Left renal cortex interstitium (tissue), 4 donors: ENCODE data around the gene RAB31. TPM values are rescaled to one million over a fixed set of nuclear protein-coding genes. Genes with fewer than 3 reads are reported as not detected.
"Not testable (repeated sequence)": the region's sequence is repeated elsewhere in the genome, so short reads cannot be mapped to it uniquely, and the experiment has no call there.

ENCODE experiments used
- DNase-seq, 4 donors: peaks; one replicate each; pipeline ENCODE4 v3.0.0-alpha.2; 2013; ENCODE audit warnings: low read depth in 4 of 4, low spot score in 2 of 4, missing footprints in 1 of 4
- polyA plus RNA-seq, 4 donors: library from polyadenylated mRNA; unstranded; fragments of 120-200 nt; gene quantifications; one replicate each; pipeline ENCODE4 v1.2.1, GENCODE V29; 2013; ENCODE audit not compliant: insufficient read length in 4 of 4

RAB31 gene
- polyA plus RNA-seq, 4 donors, result 26.1 to 32.5 (median 29.7) TPM

DNA sequence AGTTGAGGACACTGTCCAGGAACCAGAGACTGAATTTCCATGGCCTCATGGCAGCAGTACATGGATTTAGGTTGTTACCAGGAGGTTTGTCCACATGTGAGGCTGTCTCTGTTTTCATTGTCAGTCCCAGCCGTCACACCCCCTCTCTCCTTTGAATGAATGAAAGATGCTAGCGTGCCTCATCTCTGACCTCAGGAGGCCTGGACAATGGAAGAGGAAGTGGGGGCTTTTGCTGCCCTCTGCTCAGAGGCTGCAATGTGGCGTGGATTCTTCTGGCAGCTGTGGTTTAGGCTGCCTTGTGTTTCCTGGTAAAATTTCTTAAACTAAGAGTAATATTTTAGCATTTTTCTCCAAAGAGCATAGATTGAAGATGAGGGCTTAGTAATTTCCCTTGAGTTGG lies 47.5 kb downstream of the RAB31 start:
- no peak for DNase-seq

DNA sequence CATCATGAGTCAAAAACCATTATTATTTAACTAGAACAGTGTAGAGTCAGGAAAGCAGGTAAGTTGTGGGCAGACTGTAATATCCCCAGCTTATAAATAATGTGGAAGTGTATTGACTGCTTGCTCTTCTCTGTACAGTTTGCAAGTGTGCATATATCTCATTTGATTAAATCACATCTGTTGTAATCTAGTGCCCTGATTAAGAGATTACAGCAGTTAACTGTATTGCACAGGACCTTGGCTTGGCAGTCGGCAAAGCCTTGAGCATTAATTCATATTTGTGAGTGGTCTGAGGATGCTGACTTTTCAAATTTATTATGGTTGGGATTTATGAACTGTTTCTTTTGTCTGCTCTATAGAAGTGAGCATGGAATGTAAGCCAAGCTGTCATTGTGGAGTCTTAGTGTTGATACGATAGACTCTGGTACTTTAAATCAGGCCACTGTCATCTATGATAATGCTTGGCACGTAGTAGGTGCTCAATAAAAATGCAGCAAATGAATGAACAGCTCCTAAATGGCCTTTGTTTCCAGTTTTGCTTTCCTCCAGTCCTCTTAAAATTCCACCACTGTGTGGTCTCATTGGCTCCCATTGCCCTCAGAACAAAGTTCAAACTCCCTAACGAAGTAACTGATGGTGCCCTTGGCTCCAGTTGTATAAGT lies 48.3 kb downstream of the RAB31 start:
- no peak for DNase-seq

DNA sequence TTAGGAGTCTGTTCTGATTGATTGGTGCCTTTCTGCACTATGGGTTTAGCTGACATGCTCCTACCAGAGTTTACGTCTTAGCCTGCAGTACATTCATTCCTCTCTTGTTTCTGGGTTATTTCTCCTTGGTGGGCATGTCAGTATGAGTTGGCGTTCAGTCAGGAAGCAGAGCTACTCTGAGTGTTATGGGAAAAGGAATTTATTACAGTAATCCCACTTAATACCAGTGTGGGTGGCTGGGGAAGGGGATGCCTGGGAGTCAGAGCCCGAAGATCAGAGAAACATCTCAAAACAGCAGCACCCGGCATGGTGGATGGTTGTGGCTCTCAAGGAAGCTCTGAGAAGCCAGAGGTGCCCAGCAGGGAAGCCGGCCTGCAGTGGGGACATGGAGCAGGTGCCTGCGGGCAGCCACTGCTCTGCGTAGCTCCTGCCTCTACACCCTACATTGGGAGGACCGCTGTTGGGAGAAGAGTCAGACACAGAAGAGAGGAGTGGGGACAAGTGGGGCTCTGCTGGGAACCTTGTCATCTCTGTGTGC lies 48.9 kb downstream of the RAB31 start:
- no peak for DNase-seq

DNA sequence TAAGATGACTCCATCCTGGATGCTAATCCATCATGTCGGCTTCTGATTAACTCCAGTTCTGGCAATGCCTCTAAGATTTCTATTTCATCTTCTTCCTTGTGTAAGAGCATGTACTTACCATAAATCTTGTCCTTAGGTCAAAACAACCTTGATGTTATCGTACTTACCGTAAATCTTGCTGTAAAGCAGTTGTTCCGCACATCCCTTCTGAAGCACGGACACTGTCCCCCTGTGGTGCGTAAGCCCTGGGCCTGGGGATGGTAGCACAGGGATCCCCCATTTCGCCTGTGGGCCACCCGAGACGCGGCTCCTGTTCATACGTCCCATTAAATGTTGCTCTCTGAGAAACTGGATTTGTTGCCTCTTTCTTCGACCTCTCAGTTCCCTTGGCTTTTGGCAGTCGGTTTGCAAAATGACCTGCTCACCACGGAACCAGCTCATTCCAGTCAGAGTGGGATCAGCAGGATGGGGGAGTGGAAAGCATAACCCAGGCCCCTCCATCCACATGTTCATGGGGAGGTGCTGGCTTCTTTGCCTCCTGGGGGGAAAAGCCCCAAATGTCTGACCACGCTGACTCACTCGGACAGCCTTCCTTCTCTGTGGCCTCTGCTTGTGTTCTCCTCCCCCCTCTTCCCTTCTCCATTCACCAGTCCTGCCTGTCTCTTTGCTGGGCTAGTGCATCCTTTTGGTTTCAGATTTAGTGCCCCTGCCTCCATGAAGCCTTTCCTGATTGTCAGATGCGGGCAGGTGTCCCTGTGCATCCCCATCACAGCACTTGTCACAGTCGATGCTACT lies 49.9 kb downstream of the RAB31 start:
- DNase-seq, result no peak

DNA sequence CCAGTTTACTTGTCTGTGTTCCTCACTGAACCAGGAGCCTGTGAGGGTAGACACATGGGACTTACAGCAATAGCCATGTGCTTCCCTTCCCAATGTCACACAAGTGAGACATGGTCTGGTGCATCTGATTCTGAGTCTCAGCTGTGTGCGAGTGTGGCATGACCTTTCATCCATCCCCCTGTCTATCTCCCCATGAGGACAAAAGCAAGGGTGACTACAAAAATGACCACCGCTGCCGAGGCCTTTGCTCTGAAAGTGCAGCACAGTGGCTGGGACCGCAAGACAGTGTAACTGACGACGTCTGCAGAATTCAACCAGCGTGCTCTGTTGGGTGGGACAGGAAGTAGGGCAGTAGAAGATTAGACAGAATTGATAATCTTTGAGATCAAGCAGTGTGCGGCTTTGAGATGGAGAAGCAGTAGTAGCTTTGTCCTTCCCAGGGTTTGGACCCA lies 50.5 kb downstream of the RAB31 start:
- no peak for DNase-seq

DNA sequence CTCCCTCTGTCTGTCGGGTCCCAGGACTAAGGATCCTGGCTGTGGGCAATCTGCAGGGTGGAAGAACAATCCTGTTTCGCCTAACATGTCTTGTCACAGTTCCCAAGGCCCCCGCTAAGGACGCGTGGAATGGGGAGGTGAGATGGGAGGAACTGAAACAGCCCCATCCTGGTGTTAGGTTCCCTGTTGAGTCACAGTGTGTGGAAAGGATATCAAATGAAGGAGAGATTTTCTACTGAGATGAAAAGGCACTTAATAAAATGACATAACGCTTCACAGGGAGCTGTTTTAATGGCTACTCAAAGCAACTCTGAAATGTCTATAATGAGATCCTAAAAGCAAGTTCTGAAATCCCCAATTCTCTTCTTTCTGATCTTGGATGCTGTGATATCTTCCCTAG lies 52.5 kb downstream of the RAB31 start:
- no peak for DNase-seq

DNA sequence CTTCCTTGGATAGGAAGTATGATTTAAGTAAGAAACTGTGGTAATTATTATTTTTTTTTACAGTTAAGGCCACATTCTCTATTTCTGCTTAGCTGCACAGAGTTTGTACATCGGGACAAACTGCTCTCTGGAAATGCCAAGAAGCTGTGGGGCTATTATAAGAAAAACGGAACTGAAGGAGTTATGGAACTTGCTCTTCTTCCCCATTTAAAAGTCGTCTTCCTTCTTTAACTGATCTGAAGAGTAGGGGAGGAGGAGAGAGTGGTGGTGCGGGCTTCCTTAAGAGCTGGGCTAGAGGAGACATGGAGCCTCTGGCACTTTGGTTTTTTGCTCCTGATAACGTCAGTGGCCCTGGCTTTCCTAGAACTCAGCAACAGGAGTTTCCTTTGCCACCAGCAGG lies 54.4 kb downstream of the RAB31 start:
- no peak for DNase-seq

DNA sequence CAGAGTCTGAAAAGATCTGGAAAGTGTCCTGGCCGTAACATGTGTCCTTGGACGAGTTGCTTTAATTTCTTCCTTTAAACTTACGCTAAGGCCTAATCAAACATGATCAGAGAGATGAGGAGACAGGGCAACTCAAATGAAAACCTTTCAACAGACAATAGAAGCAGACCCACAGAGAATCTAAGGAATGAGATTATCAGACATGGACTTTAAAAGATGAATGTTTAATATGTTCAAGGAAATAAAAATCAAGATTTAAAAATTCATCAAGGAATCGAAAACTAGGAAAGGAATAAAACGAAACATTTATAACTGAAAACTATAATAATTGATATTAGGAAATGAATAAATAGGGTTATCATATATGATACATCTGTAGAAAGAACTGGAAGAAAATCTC lies 55.1 kb downstream of the RAB31 start:
- DNase-seq, result no peak

DNA sequence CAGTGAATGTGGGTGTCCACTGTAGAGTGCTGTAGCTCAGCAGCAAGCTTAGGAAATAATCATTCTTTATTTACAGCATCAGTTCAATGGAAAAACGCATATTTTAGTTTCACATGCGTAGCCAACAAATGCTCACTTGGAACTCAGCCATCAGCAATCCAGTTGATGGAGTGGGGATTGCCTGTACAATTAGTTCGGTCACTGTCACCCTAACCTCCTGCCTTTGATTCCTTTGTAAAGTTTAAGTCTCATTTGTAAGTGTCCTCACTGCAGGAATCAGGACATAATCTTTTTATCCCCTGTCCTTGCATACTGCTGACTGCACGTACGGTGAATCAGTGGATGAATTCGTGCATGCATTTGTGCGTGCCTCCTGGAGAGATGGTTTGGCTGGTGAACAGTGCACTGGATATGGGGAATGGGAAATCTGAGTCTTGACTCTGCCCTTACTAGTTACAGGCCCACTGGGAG lies 55.9 kb downstream of the RAB31 start:
- DNase-seq, result peak in 1 of 4 donors; percentile 33

DNA sequence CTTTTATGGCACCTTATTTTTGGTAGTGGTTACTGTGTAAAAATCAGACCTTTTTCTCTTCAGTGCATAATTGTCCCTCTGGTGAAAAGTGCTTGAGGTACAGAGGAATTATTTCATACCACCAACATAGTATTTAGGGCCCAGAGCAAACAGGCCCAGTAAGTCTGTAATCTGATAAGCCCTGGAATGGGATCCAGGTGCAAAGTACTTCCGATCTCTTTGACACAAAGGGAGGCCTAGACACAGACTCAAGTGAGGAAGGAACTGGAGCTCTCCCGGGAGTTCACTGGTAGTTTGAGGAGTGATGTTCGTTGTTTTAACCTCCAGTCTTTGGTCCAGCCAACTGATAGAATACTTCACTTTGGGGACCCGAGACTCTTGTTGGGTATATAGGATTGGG lies 57.4 kb downstream of the RAB31 start:
- no peak for DNase-seq

DNA sequence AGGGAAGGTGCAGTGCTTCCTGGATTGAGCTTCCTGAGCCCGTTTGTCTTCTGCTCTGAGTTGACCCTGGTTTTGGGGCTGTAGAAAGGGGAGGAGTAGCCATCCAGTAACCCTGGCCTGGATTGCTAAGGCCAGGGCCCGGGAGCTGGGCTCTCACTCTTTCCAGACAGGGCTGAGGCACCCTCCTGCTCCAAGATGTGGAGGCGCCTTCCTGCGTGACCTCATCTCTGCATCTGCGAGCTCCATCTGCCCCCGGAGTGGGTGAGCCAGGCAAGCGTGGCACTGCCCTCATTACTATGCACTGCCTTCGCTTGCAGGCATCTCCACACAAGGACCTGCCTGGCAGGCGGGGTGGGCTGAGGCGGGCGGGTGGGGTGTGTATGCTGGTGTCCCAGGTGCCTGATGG lies 58.0 kb downstream of the RAB31 start:
- DNase-seq, result no peak

DNA sequence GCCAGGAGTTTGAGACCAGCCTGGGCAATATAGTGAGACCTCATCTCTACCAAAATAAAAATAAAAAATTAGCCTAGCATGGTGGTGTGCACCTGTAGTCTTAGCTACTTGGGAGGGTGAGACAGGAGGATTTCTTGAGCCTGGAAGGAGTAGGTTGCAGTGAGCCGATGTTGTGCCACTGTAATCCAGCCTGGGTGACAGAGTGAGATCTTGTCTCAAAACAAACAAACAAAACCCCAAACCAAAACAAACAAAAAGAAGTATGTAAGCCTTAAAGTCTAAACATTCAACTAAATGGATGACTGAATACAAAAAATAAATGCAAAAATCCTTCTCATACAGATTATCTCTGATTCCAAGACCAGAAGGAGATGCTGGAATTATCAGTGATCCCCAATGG lies 58.6 kb downstream of the RAB31 start:
- DNase-seq, result no peak

DNA sequence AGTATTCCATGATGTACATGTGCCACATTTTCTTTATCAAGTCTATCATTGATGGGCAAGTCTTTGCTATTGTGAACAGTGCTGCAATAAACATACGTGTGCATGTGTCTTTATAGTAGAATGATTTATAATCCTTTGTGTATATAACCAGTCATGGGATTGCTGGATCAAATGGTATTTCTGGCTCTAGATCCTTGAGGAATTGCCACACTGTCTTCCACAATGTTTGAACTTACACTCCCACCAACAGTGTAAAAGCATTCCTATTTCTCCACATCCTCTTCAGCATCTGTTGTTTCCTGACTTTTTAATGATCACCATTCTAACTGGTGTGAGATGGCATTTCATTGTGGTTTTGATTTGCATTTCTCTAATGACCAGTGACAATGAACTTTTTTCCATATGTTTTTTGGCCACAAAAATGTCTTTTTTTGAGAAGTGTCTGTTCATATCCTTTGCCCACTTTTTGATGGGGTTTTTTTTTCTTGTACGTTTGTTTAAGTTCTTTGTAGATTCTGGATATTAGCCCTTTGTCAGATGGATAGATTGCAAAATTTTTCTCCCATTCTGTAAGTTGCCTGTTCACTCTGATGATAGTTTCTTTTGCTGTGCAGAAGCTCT lies 60.1 kb downstream of the RAB31 start:
- DNase-seq, result not testable (repeated sequence)

DNA sequence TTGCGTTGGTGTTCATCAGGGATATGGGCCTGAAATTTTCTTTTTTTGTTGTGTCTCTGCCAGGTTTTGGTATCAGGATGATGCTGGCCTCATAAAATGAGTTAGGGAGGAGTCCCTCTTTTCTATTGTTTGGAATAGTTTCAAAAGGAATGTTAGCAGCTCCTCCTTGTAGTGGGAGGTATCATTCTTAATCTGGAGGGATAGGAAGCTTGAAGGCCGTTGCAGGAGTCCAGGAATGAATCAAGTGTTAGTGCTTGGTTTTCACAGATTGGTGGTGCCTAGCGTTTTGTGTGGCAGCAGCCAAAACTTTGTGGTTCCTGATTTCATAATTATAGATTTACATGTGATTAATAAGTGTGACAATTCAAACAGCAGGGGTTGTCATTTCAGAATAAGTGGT lies 62.0 kb downstream of the RAB31 start:
- DNase-seq, result not testable (repeated sequence)

DNA sequence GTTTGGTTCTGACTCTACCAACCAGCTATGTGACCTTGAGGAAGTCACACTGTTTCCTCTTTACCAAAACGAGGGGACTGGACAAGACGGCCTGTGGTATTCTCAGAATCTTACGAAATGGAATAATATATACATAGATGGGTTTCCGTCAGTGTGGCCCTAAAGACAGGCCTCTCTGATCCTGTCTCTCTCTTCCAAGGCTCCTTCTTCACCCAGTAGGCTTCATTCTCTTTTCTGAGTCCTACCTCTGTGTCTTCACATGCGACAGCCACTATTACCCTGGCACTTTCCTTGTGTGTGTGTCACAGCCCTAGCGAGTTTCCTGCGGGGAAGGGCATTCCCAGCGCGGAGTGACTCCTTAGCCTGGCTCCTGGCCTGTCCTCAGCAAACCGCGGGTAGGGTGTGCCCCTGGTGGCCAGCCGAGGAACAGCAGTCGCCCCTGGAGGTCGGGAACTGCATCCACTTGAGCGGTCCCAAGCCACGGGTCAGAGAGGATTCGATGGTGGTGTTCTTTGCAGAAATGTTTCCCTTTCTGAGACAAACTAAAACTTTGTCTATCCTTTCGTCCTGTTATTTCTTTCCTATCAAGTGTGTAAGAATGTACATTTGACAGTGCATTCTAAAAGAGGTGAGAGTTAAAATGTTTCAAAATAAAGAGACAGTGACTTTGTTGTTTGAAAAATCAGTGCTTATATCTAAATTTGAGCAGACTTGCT lies 63.3 kb downstream of the RAB31 start:
- DNase-seq, result peak in 2 of 4 donors; percentile 41 to 50

DNA sequence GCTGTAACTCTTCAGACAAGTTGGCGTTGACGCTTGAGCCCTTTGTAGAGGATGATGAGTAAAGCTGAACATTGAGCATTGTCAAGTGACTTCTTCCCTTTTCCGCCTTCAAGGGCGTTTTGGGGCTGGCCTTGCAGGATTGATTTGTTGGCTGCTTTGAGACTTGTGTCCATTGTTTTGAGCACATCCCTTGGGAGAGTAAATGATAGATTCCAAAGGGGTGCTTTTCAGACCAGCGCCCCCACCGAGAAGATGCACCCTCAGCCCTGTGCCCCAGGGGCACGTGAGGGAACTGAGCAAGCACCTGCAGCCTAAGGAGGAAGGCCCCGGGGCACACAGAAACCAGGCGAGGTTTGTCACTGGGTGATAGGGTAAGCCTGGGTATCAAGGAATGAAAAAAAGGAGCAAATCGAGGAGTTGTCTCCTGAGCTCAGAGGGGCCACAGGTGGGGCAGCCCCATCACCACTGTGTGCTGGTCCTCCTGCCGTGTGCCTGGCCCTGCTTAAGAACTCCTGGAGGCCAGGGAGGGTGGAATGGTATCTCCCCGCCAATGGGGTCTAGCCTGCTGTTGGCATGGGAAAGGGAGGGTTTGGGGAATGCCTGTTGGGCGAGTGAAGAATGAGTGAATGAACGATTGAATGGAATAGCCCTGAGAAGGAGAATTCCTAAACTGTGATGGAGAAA lies 64.0 kb downstream of the RAB31 start:
- DNase-seq, result no peak

DNA sequence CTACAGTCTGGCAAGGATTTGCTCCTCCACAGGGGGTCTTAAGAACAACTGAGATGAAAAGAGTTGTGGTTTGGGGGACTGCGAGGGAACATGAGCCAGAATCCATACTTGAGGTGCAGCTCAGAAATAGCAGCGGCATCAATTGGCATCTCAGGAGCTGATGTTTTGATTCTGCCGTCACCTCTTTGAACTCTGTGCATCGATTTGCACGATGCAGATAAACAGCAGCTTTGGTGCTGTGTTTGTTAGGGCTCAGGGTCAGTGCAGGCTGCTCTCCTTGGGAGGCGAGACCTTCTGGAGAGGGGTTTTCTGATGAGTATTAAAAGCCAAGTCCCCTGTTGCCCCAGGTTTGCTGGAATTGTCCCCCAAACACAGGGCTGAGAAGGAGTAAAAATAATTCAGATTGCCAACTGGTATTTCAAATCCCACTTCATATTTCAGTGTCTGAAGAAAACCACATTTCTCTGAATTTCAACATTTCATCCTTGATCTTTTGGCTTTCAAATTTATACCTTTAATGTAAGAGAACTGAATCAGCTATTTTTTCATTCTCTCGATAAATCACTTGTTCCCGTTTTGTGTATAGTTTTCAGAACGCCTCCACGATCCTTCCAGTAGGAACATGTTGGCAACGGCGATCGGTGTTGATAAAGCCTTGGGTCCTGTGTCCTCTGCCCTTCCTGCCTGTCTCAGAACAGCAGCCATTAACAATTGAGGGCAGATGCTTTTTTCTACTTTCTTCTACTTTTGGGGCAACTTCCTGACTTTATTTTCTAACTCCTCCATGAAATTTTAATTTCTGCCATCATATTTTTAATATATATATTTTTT lies 65.0 kb downstream of the RAB31 start:
- no peak for DNase-seq

DNA sequence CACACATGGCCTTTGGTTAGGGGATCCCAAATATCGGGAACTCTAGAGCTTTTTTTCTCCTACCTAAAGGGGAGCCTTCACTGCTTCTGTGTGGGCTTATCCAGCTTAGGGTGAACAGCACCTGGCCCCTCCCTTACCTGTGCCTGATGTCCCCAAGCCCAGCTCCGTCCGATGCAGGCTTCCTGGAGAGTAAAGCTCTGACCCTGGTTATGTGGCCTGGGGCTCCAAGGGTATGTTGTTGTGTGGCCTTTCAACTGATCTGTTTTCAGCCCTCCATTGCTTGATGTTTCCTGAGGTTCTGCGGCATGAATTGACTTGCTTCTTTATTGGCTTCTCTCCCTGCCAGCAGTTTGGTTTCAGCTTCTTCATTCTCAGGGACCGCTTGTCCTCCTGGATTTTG lies 66.0 kb downstream of the RAB31 start:
- DNase-seq, result no peak

DNA sequence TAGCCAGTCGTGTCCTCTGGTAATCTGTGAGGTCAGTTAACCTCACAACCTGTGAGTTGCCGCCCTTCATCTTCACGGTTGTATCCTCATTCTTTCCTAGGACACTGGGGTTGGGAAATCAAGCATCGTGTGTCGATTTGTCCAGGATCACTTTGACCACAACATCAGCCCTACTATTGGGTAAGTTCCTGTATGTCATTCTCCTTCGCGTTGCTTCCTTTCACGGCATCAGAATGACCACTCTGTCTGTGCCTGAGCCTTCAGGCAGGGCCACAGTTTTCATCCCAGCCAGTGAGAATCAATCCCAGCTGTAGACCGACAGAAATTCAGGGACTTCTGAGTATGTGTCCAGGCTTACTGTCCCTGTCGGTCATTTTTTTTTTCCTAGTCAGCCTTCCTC lies 67.1 kb downstream of the RAB31 start:
- no peak for DNase-seq
